Activated CD4-positive, alpha-beta T cell treated with anti-CD3 and anti-CD28 coated beads, Interleukin-2, Interleukin-6, amounts not matched to agents 100 ng/mL and 50 ng/mL, durations not matched to agents 16 hours and 8 hours (primary cell): ENCODE results near the gene ZBTB7C.

Experiments
- DNase-seq: peaks from one replicate; pipeline ENCODE4 v3.0.0-alpha.2; 2020

The ZBTB7C gene

GRCh38 chr18:48006415-48007175 is 402.6 kb downstream of the ZBTB7C start:
- no peak for DNase-seq

GRCh38 chr18:48004577-48004976 is 404.6 kb downstream of the ZBTB7C start:
- no peak for DNase-seq

GRCh38 chr18:48003426-48004349 is 405.5 kb downstream of the ZBTB7C start:
- no peak for DNase-seq

- no peak for DNase-seq
Measured at GRCh38 chr18:48002933-48003365, 406.2 kb downstream of the ZBTB7C start.

DNA sequence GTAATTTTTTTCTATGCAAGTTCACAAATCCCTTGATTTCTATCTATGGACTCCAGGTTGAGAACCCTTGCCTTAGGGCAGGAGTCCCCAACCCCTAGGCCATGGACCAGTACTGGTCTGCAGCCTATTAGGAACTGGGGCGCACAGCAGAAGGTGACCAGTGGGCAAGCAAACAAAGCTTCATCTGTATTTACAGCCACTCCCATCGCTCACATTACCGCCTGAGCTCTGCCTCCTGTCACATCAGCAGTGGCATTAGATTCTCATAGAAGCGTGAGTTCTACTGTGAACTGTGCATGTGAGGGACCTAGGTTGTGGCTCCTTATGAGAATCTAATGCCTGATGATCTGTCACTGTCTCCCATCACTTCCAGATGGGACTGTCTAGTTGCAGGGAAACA is 408.5 kb downstream of the ZBTB7C start:
- DNase-seq: no peak

- no peak for DNase-seq
Measured at GRCh38 chr18:47999801-48000248, 409.4 kb downstream of the ZBTB7C start.

DNA sequence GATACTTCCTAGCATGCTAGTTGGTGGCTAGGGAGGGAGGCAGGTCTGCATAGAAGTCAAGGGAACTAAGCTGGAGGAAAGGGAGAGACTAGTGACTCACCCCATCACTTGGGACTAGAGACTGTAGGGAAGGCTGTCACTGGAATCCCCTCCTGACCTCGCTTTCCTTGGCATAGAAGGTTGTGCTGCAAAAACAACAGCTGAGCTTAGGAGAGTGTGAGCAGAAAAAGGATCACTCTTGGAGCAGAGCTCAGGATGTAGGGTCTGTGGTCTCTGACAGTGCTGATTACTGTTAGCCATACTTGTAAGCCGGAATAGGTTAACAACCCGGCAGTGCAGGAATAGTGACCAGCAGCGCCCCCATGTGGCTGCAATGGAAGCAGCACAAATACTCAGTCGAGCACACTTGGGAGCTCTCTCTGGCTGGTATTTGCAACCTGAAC is 411.8 kb downstream of the ZBTB7C start:
- DNase-seq: peak; percentile 34

GRCh38 chr18:47996091-47996541 is 413.1 kb downstream of the ZBTB7C start:
- no peak for DNase-seq

DNA sequence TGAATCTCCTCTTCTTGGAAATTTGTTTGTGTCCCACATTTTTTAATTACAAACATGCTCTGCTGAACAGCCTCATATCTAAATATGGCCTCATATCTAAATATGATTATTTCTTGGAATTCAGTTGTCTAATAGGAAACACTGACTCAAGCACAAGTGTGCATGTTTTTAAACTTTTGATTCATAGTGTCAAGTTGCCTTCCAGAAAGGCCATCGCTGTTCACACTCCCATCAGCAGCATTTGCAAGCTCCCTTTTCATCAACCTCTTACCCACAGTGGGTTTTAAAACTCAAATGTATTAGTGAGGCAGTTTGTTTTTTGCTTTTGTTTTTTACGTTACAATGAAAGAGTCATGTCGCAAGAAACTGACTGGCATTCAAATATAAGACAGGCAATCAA is 413.5 kb downstream of the ZBTB7C start:
- no peak for DNase-seq

DNA sequence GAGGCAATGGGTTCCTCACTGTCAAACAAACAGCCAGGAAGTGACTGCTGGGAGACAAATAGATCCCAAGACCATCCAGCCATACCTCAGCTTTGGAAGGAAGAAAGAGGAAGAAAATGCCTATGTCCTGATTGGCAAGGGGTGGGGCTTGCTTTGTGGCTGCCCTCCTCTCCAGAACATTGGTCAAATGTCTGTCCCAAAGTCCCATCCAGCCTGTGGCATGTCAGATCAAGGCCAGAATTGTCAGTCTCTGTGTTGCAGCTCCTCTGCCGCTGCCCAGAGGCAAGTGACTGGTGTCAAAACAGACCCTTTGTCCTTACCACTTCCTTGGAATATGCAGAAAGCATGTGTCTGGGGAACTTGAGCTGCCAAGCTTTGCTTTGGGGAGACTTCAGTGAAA is 415.8 kb downstream of the ZBTB7C start:
- no peak for DNase-seq

- no peak for DNase-seq
Measured at GRCh38 chr18:47992976-47993375, 416.2 kb downstream of the ZBTB7C start.

DNA sequence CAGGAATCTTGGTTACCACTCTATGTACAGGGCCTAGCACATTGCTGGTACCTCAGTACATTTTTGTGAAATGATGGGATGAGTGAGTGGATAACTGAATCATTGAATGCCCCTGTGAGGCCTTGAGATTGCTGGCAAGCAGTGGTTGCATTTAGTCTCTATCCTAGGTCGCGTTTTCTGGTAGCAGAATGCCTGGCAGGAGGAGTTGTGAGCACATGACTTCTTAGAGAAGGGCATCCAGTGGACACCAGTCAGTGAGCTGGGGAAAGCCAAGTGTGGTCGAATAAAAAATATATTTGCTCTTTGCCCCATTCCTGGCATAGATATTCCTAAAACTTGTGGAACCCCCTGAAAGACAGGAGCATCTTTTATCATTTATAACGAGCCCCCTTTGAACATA is 416.9 kb downstream of the ZBTB7C start:
- DNase-seq: no peak

GRCh38 chr18:47990981-47991380 is 418.2 kb downstream of the ZBTB7C start:
- DNase-seq: no peak

DNA sequence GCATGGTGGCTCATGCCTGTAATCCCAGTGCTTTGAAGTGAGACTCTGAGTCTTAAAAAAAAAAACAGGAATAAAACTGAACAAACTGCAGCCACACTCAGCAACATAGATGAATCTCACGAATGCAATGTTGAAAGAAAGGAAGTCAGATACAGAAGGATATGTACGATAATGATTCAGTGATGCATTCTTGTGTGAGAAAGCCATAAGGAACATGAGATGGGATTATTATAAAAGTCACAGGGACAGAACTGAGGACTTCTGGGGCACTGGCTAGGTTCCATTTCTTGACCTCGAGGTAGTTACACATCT is 421.8 kb downstream of the ZBTB7C start:
- no peak for DNase-seq

DNA sequence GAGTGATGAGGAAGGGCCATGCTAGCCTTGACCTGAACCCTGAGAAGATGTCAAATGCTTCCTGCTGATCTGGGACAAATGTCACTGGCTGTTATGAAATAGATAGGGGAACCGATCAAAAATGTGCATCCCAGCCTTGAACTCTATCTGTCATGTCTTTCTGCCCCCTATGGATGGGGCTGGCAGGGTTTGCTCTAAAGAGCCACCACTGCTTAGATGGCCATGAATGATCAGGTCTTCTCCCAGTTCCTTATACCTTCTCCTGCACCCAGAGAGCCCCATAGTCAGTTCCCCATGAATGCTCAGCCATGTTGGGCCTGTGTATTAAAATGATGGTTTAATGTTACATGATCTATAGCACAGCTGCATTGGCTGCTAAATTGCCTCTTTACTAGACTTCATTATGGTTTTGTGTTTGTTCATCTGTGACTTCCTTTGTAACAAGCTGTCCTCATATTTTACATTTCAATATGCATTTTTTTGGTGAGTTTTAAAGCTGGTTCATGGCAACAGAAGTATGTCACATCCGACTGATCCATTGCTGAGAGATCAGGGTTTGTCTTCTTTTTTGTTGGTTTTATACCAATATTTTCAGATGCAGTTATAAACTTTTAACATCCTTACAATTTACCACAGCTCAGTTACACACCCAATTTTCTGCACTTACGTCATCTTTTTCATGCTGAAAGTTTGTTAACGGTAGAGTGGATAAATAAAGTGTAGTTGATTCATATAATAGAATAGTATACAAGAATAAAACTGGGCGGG is 422.4 kb downstream of the ZBTB7C start:
- DNase-seq: no peak

- no peak for DNase-seq
Measured at GRCh38 chr18:47985866-47986265, 423.3 kb downstream of the ZBTB7C start.

- no peak for DNase-seq
Measured at GRCh38 chr18:47984991-47985390, 424.2 kb downstream of the ZBTB7C start.

GRCh38 chr18:47983946-47984345 is 425.2 kb downstream of the ZBTB7C start:
- DNase-seq: no peak

DNA sequence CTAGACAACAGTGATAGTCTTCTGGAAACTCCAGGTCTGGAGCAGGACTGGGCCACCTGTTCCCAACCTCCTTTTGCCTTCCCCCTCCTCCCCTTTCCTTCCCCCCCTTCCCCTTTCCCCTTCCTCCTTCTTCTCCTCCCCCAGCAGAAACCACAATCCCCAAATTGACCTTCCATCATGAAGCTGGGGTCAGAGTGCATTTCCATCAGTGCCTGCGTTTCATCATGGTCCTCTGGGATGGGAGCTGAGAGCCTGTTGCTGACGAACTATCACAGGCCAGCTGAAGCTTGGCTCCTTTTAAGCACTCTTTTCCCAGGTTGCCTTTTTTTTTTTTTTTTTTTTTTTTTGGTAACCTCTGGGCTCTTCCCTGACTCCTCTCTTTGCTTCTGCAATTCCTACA is 426.1 kb downstream of the ZBTB7C start:
- DNase-seq: no peak

DNA sequence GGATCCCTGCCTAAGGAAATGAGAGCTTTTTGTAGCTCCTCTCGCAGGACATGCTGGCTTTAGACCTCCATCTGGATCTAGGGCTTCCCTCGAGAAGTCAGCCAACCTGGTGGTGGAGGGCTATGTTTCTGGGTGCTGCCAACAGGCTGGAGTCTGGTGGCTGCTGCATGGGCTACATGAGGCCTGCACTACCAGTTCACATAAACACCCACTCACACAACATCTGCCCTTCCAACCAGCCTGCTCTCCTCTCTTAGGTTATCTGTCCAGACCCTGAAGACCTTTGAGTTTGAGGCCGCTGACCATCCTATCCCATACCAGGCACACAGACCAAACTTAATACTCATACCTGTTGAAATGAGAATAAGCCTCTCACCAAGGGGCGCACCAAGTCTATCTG is 427.4 kb downstream of the ZBTB7C start:
- no peak for DNase-seq

GRCh38 chr18:47981320-47981719 is 427.9 kb downstream of the ZBTB7C start:
- no peak for DNase-seq

- no peak for DNase-seq
Measured at GRCh38 chr18:47979611-47980200, 429.5 kb downstream of the ZBTB7C start.

- no peak for DNase-seq
Measured at GRCh38 chr18:47978603-47979002, 430.6 kb downstream of the ZBTB7C start.
